ENCODE measurements around the gene CFAP46.

- TF ChIP-seq POLR2A (IDR thresholded peaks at IDR 0.05; ENCODE audit: control extremely low read depth in 1 of 2, low read depth in 2 of 2, low read length in 2 of 2) (no peak), RFX5 (IDR thresholded peaks at IDR 0.05; ENCODE audit: borderline replicate concordance, low read depth, low read length) (no peak), CTCF (IDR thresholded peaks at IDR 0.05; ENCODE audit: control extremely low read depth in 1 of 3, insufficient read depth in 1 of 3, low read depth in 1 of 3, low read length in 3 of 3) (no peak), TCF12 (IDR thresholded peaks at IDR 0.05; ENCODE audit: low read depth, low read length) (no peak), TAF1 (IDR thresholded peaks at IDR 0.05; ENCODE audit: low read depth, low read length) (no peak), POU5F1 (IDR thresholded peaks at IDR 0.05; ENCODE audit: low read depth, low read length) (no peak), TAF7 (optimal IDR thresholded peaks at IDR 0.05; ENCODE audit: borderline replicate concordance, low read depth, low read length) (no peak), ZNF274 (IDR thresholded peaks at IDR 0.05; ENCODE audit: borderline replicate concordance, extremely low read depth, low read length) (no peak), USF2 (IDR thresholded peaks at IDR 0.05; ENCODE audit: low read length) (no peak), GABPA (IDR thresholded peaks at IDR 0.05; ENCODE audit: borderline replicate concordance, insufficient read depth, low read length) (no peak), PHF8 (conservative IDR thresholded peaks at IDR 0.05; ENCODE audit: low read depth, low read length) (no peak)
Measured at GRCh38 chr10:132991706-132992432, 49.5 kb upstream of the CFAP46 start.
